ENCODE measurements around the gene RNU11.

- TF ChIP-seq CTCF (IDR thresholded peaks at IDR 0.05 in 8 of 11, conservative IDR thresholded peaks at IDR 0.05 in 3 of 11) = peak in 3 of 11 experiments; percentile 10 to 15 (median 15)
- TF ChIP-seq POLR2A (IDR thresholded peaks at IDR 0.05) = peak; percentile 99 to 100 (median 100)
Measured at GRCh38 chr1:28648474-28649198, at the start of gene RNU11.
